ENCODE measurements around the gene NDUFB7. TPM values are rescaled to one million over a fixed set of nuclear protein-coding genes. Genes with fewer than 3 reads are reported as not detected.

NDUFB7 gene
- total RNA-seq, 1 experiment from 2014 or later = 254 TPM

DNA sequence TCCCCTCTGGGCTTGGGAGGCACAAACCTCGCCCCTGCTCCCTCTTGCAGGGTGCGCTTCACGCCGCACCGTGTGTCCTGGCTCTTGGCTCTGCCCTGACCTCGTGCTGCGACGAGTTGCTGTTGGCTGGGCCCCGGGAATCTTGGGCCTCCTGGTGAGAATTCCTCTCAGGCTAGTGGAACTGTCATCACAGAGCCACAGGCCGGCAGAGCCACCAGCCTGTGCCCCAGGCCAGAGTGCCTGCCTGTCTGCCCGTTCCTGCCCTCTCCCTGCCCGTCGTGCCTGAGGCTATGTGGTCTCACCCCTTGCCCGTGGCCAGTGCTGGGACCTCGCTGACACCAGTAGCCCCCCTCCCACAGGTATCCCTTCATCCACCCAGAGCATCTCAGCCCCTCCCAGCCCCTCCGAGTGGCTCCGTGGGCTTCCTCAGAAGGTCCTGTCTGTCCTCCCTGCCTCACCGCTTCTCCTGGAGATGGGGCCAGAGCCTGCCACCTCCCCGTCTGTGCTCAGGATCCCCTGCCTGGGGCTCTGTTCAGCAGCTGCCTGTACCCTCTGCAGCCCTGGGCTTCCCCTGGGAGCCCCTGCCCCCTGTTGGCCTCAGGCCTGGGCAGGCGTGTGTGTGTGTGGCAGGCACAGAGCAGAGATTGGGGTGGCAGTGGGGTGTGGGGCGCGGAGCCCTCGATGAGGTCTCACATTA is 13.3 kb downstream of the NDUFB7 start:
- Mint-ChIP-seq H3K36me3 (no peaks in the 10 kb centered on the region), H3K4me3 (no peak overlapping the region), H3K9me3 (no peaks in the 10 kb centered on the region), H3K27ac (peak overlapping the region; percentile 60), H3K27me3 (ENCODE audit: low read depth) (no peaks in the 10 kb centered on the region), H3K4me1 (peaks cover 45% of the 10 kb centered on the region)
- DNase-seq (ENCODE audit: low spot score) (no peak), ATAC-seq (no peak)
- ChIA-PET POLR2A (no interaction called here), CTCF (interaction anchor here (0.5 to 1.7 kb wide), 3 partner anchors 16 to 148 kb away, joined by 3 to 4 read pairs (median 4); no protein-coding TSS in a partner anchor)
- TF ChIP-seq JUN (CRISPR knock-in tag; IDR thresholded peaks at IDR 0.05) (no peak), ZNF416 (CRISPR knock-in tag; IDR thresholded peaks at IDR 0.05) (no peak), HMGA2 (CRISPR knock-in tag; IDR thresholded peaks at IDR 0.05) (no peak), ZNF263 (CRISPR knock-in tag; IDR thresholded peaks at IDR 0.05; ENCODE audit: low read depth) (no peak), TEAD1 (CRISPR knock-in tag; IDR thresholded peaks at IDR 0.05) (no peak), ZNF671 (CRISPR knock-in tag; IDR thresholded peaks at IDR 0.05) (no peak), GTF2I (CRISPR knock-in tag; conservative IDR thresholded peaks at IDR 0.05) (no peak), TP53 (CRISPR knock-in tag; IDR thresholded peaks at IDR 0.05) (no peak), SMAD3 (CRISPR knock-in tag; IDR thresholded peaks at IDR 0.05; ENCODE audit: borderline replicate concordance) (no peak)
- TF ChIP-seq, protein P1, sequence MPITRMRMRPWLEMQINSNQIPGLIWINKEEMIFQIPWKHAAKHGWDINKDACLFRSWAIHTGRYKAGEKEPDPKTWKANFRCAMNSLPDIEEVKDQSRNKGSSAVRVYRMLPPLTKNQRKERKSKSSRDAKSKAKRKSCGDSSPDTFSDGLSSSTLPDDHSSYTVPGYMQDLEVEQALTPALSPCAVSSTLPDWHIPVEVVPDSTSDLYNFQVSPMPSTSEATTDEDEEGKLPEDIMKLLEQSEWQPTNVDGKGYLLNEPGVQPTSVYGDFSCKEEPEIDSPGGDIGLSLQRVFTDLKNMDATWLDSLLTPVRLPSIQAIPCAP (CRISPR knock-in tag; IDR thresholded peaks at IDR 0.05) = no peak
- TF ChIP-seq, protein P2, sequence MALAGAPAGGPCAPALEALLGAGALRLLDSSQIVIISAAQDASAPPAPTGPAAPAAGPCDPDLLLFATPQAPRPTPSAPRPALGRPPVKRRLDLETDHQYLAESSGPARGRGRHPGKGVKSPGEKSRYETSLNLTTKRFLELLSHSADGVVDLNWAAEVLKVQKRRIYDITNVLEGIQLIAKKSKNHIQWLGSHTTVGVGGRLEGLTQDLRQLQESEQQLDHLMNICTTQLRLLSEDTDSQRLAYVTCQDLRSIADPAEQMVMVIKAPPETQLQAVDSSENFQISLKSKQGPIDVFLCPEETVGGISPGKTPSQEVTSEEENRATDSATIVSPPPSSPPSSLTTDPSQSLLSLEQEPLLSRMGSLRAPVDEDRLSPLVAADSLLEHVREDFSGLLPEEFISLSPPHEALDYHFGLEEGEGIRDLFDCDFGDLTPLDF (CRISPR knock-in tag; IDR thresholded peaks at IDR 0.05) = no peak
- TF ChIP-seq, protein P3, sequence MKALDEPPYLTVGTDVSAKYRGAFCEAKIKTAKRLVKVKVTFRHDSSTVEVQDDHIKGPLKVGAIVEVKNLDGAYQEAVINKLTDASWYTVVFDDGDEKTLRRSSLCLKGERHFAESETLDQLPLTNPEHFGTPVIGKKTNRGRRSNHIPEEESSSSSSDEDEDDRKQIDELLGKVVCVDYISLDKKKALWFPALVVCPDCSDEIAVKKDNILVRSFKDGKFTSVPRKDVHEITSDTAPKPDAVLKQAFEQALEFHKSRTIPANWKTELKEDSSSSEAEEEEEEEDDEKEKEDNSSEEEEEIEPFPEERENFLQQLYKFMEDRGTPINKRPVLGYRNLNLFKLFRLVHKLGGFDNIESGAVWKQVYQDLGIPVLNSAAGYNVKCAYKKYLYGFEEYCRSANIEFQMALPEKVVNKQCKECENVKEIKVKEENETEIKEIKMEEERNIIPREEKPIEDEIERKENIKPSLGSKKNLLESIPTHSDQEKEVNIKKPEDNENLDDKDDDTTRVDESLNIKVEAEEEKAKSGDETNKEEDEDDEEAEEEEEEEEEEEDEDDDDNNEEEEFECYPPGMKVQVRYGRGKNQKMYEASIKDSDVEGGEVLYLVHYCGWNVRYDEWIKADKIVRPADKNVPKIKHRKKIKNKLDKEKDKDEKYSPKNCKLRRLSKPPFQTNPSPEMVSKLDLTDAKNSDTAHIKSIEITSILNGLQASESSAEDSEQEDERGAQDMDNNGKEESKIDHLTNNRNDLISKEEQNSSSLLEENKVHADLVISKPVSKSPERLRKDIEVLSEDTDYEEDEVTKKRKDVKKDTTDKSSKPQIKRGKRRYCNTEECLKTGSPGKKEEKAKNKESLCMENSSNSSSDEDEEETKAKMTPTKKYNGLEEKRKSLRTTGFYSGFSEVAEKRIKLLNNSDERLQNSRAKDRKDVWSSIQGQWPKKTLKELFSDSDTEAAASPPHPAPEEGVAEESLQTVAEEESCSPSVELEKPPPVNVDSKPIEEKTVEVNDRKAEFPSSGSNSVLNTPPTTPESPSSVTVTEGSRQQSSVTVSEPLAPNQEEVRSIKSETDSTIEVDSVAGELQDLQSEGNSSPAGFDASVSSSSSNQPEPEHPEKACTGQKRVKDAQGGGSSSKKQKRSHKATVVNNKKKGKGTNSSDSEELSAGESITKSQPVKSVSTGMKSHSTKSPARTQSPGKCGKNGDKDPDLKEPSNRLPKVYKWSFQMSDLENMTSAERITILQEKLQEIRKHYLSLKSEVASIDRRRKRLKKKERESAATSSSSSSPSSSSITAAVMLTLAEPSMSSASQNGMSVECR (CRISPR knock-in tag; IDR thresholded peaks at IDR 0.05; ENCODE audit: borderline replicate concordance) = no peak
- TF ChIP-seq, protein P4, sequence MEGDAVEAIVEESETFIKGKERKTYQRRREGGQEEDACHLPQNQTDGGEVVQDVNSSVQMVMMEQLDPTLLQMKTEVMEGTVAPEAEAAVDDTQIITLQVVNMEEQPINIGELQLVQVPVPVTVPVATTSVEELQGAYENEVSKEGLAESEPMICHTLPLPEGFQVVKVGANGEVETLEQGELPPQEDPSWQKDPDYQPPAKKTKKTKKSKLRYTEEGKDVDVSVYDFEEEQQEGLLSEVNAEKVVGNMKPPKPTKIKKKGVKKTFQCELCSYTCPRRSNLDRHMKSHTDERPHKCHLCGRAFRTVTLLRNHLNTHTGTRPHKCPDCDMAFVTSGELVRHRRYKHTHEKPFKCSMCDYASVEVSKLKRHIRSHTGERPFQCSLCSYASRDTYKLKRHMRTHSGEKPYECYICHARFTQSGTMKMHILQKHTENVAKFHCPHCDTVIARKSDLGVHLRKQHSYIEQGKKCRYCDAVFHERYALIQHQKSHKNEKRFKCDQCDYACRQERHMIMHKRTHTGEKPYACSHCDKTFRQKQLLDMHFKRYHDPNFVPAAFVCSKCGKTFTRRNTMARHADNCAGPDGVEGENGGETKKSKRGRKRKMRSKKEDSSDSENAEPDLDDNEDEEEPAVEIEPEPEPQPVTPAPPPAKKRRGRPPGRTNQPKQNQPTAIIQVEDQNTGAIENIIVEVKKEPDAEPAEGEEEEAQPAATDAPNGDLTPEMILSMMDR (IDR thresholded peaks at IDR 0.05) = no peak

DNA sequence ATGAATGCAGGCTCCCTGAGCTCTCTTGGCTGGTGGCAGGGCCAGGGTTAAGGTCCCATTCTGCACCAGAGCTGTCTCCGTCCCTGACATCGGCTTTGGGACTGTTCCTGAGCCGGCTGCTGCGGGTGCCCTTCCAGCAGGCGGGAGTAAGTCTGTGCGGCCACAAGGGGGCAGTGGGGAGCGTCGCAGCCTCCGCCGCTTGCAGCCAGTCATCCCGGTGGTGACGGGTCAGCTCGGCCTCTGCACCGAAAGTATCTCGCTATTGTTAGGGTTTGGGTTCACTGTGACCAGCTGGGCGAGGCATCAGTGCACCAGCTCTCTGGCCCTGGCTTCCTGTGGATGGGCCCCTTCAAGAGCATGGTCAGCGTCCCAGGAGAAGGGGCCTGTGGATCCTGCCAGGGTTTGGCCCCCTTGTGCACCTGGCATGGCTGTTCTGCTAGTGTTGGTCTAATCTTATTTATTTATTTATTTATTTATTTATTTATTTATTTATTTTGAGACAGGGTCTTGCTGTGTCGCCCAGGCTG is 15.1 kb downstream of the NDUFB7 start:
- Mint-ChIP-seq H3K4me1 (peaks cover 31% of the 10 kb centered on the region), H3K36me3 (no peaks in the 10 kb centered on the region), H3K4me3 (no peak overlapping the region), H3K27ac (peak overlapping the region; percentile 65; the same call in 1 of the 2 replicates), H3K27me3 (ENCODE audit: low read depth) (no peaks in the 10 kb centered on the region), H3K9me3 (no peaks in the 10 kb centered on the region)
- DNase-seq (ENCODE audit: low spot score) (peak; percentile 90), ATAC-seq (peak; percentile 75)
- ChIA-PET POLR2A (interaction anchor here (0.6 to 0.8 kb wide), 2 partner anchors 39 to 133 kb away, joined by 3 to 5 read pairs; partner anchors contain the start of gene DNAJB1), CTCF (interaction anchor here (0.5 to 4.4 kb wide), 25 partner anchors 9 to 220 kb away, joined by 3 to 39 read pairs (median 8); partner anchors contain the start of genes DNAJB1, GIPC1, NDUFB7 and PTGER1)
- no peak for TF ChIP-seq TP53 (CRISPR knock-in tag; IDR thresholded peaks at IDR 0.05)
- TF ChIP-seq, protein P5, sequence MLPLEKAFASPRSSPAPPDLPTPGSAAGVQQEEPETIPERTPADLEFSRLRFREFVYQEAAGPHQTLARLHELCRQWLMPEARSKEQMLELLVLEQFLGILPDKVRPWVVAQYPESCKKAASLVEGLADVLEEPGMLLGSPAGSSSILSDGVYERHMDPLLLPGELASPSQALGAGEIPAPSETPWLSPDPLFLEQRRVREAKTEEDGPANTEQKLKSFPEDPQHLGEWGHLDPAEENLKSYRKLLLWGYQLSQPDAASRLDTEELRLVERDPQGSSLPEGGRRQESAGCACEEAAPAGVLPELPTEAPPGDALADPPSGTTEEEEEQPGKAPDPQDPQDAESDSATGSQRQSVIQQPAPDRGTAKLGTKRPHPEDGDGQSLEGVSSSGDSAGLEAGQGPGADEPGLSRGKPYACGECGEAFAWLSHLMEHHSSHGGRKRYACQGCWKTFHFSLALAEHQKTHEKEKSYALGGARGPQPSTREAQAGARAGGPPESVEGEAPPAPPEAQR (CRISPR knock-in tag; IDR thresholded peaks at IDR 0.05) = no peak
- TF ChIP-seq ZNF263 (CRISPR knock-in tag; IDR thresholded peaks at IDR 0.05; ENCODE audit: low read depth) = no peak
- no peak for TF ChIP-seq CREB1 (CRISPR knock-in tag; IDR thresholded peaks at IDR 0.05)
- no peak for TF ChIP-seq ZNF219 (CRISPR knock-in tag; IDR thresholded peaks at IDR 0.05; ENCODE audit: borderline replicate concordance)
- TF ChIP-seq, protein P6, sequence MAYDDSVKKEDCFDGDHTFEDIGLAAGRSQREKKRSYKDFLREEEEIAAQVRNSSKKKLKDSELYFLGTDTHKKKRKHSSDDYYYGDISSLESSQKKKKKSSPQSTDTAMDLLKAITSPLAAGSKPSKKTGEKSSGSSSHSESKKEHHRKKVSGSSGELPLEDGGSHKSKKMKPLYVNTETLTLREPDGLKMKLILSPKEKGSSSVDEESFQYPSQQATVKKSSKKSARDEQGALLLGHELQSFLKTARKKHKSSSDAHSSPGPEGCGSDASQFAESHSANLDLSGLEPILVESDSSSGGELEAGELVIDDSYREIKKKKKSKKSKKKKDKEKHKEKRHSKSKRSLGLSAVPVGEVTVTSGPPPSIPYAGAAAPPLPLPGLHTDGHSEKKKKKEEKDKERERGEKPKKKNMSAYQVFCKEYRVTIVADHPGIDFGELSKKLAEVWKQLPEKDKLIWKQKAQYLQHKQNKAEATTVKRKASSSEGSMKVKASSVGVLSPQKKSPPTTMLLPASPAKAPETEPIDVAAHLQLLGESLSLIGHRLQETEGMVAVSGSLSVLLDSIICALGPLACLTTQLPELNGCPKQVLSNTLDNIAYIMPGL (CRISPR knock-in tag; IDR thresholded peaks at IDR 0.05) = peak; percentile 62; the same call in 1 of the 2 replicates
- TF ChIP-seq KAT7 (CRISPR knock-in tag; IDR thresholded peaks at IDR 0.05; ENCODE audit: borderline replicate concordance) = no peak
- TF ChIP-seq, protein P2 (CRISPR knock-in tag; IDR thresholded peaks at IDR 0.05) = no peak
- TF ChIP-seq TEAD4 (CRISPR knock-in tag; IDR thresholded peaks at IDR 0.05) = no peak

Measured in WTC11 (cell line).